Coronary artery (tissue), 2 donors: ENCODE measurements around the gene CLDN18.

Experiments
- DNase-seq: peaks from one replicate; pipeline ENCODE4 v3.0.0-alpha.2; 2017; ENCODE audit warnings: low spot score
- H3K27ac ChIP-seq, 2 donors: fragments of 200-600 bp; sonication (generic); one replicate each; pipeline ENCODE4 v1.5.1; 2016 to 2019
- H3K4me3 ChIP-seq: fragments of 200-600 bp; sonication (generic); 2 replicates; pipeline ENCODE4 v1.5.1; 2016; ENCODE audit warnings: mild to moderate bottlenecking, moderate library complexity
- TF ChIP-seq, protein P1 (sequence below): fragments of 200-600 bp; sonication (generic); IDR thresholded peaks from one replicate; pipeline ENCODE4 v1.5.1; 2019; ENCODE audit warnings: antibody characterized with exemption

Gene CLDN18

DNA sequence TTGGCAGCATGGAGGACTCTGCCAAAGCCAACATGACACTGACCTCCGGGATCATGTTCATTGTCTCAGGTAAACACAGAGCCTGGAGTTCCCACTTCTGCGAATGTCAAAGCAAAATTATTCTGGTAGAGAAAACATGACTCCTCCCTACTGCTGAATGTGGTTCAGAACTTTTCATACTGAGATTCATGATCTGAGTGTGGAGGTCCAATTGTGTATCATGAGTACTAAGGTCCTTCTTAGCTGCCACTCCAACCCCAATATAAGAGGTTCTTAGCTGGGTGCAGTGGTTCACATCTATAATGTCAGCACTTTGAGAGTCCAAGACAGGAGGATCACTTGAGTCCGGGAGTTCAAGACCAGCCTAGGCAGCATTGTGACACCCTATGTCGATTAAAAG lies 13.8 kb downstream of the CLDN18 start:
- H3K27ac ChIP-seq = no peak overlapping the region
- TF ChIP-seq, protein P1, sequence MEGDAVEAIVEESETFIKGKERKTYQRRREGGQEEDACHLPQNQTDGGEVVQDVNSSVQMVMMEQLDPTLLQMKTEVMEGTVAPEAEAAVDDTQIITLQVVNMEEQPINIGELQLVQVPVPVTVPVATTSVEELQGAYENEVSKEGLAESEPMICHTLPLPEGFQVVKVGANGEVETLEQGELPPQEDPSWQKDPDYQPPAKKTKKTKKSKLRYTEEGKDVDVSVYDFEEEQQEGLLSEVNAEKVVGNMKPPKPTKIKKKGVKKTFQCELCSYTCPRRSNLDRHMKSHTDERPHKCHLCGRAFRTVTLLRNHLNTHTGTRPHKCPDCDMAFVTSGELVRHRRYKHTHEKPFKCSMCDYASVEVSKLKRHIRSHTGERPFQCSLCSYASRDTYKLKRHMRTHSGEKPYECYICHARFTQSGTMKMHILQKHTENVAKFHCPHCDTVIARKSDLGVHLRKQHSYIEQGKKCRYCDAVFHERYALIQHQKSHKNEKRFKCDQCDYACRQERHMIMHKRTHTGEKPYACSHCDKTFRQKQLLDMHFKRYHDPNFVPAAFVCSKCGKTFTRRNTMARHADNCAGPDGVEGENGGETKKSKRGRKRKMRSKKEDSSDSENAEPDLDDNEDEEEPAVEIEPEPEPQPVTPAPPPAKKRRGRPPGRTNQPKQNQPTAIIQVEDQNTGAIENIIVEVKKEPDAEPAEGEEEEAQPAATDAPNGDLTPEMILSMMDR = no peak
- H3K4me3 ChIP-seq = no peak overlapping the region
- no peak for DNase-seq

DNA sequence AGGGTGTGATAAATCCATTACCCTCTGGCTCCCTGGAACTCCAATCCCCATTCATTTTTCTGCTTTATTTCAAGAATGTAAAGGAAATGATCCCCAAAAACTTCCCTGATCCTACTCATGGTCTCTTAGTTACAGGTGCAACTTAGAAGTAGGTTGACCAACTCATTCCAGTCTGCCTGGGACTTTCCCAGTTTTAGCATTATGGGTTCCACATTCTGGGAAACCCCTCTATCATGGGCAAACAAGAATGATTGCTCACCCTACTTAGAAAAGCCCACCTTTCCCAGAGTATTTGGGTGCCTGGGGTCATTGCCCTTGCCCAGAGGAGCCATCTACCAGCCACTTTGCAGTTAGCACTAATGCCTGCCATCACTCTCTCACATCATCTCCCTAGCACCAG lies 15.6 kb downstream of the CLDN18 start:
- Histone ChIP-seq H3K4me3 (no peak overlapping the region), H3K27ac (no peak overlapping the region)
- no peak for DNase-seq
- TF ChIP-seq, protein P1 = no peak

DNA sequence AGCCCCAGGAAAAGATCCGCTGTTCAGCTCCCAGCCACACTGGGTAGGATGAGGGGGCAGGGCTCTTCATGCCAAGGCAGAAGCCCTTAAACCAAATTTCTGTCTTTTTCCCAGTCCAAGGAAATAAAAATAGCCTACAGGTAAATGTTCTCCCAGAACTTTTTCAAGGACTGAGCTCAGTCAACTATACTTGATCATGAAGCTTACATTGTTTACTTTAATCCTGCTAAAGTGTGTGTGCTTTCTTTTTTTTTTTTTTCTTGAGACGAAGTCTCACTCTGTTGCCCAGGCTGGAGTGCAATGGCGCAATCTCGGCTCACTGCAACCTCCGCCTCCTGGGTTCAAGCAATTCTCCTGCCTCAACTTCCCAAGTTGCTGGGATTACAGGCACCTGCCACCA lies 17.9 kb downstream of the CLDN18 start:
- TF ChIP-seq, protein P1 = no peak
- Histone ChIP-seq H3K4me3 (no peak overlapping the region), H3K27ac (no peak overlapping the region)
- no peak for DNase-seq

DNA sequence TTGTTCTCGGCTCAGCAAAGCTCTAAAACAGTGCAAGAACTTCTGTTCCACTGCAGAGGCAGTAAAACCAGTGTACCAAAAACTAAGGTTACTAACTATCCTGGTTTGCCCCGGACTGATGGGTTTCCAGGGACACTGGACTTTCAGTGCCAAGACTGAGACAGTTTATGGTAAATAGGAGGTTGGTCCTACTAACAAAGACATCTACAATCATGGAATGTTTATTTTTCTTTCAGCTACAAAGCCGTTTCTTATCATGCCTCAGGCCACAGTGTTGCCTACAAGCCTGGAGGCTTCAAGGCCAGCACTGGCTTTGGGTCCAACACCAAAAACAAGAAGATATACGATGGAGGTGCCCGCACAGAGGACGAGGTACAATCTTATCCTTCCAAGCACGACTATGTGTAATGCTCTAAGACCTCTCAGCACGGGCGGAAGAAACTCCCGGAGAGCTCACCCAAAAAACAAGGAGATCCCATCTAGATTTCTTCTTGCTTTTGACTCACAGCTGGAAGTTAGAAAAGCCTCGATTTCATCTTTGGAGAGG lies 20.8 kb downstream of the CLDN18 start:
- no peak overlapping the region for H3K4me3 ChIP-seq
- no peak overlapping the region for H3K27ac ChIP-seq
- no peak for DNase-seq
- TF ChIP-seq, protein P1 = no peak

DNA sequence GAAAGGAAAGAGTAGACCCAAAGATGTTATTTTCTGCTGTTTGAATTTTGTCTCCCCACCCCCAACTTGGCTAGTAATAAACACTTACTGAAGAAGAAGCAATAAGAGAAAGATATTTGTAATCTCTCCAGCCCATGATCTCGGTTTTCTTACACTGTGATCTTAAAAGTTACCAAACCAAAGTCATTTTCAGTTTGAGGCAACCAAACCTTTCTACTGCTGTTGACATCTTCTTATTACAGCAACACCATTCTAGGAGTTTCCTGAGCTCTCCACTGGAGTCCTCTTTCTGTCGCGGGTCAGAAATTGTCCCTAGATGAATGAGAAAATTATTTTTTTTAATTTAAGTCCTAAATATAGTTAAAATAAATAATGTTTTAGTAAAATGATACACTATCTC lies 21.6 kb downstream of the CLDN18 start:
- DNase-seq = no peak
- TF ChIP-seq, protein P1 = no peak
- no peak overlapping the region for H3K27ac ChIP-seq
- H3K4me3 ChIP-seq = no peak overlapping the region

DNA sequence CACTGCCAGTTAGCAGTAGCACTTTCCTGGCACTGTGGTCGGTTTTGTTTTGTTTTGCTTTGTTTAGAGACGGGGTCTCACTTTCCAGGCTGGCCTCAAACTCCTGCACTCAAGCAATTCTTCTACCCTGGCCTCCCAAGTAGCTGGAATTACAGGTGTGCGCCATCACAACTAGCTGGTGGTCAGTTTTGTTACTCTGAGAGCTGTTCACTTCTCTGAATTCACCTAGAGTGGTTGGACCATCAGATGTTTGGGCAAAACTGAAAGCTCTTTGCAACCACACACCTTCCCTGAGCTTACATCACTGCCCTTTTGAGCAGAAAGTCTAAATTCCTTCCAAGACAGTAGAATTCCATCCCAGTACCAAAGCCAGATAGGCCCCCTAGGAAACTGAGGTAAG lies 22.6 kb downstream of the CLDN18 start:
- H3K4me3 ChIP-seq = no peak overlapping the region
- no peak overlapping the region for H3K27ac ChIP-seq
- DNase-seq = no peak
- TF ChIP-seq, protein P1 = no peak

DNA sequence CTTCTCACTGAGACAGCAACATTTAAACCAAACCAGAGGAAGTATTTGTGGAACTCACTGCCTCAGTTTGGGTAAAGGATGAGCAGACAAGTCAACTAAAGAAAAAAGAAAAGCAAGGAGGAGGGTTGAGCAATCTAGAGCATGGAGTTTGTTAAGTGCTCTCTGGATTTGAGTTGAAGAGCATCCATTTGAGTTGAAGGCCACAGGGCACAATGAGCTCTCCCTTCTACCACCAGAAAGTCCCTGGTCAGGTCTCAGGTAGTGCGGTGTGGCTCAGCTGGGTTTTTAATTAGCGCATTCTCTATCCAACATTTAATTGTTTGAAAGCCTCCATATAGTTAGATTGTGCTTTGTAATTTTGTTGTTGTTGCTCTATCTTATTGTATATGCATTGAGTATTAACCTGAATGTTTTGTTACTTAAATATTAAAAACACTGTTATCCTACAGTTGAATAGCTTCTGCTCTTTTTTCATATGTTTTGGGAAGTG lies 23.3 kb downstream of the CLDN18 start:
- TF ChIP-seq, protein P1 = no peak
- no peak for DNase-seq

More for the DNA sequence above, 23.3 kb downstream of the CLDN18 start:
- H3K27ac ChIP-seq = no peak overlapping the region
- H3K4me3 ChIP-seq = no peak overlapping the region
